SK-N-SH (cell line): Measurements from ENCODE around the gene EFTUD2. TPM values are rescaled to one million over a fixed set of nuclear protein-coding genes. Genes with fewer than 3 reads are reported as not detected.

Experiments used
- CTCF ChIA-PET: fragments of 300-600, 350-600 bp; formaldehyde crosslinking; extraction: SDS; loops from one replicate; lab custom pipeline; 2021; lab: Yijun Ruan, JAX
- POLR2A ChIA-PET: fragments of 350-600 bp; sonication (Branson Sonifier 250); formaldehyde crosslinking; extraction: SDS; loops from one replicate; lab custom pipeline; 2020; ENCODE audit warnings: antibody characterized with exemption, inconsistent platforms; lab: Yijun Ruan, JAX
- DNase-seq: peaks from one replicate; pipeline ENCODE4 v3.0.0; 2012
- H2AFZ ChIP-seq: fragments of 200-600 bp; sonication (generic); 2 replicates; pipeline ENCODE4 v1.8.1; 2016; ENCODE audit warnings: antibody characterized with exemption, mild to moderate bottlenecking, low read depth
- H3F3A ChIP-seq: fragments of 200-600 bp; sonication (generic); replicated peaks from 2 replicates; pipeline ENCODE3; 2016; ENCODE audit warnings: antibody characterized with exemption, mild to moderate bottlenecking; ENCODE audit not compliant: insufficient read depth
- H3K27ac ChIP-seq, 2 experiments: fragments of 200-500 bp in 1 of 2; fragments of 200-600 bp in 1 of 2; sonication (Bioruptor generic) in 1 of 2; sonication (generic), shearing (Covaris generic) in 1 of 2; 2 replicates each; pipeline versions ENCODE4 v1.5.1 to v1.6.1; 2014 to 2016; ENCODE audit warnings: low read depth in 2 of 2, inconsistent platforms in 1 of 2, low read length in 1 of 2, mild to moderate bottlenecking in 1 of 2, mixed read lengths in 1 of 2
- H3K27me3 ChIP-seq: fragments of 200-600 bp; sonication (generic), shearing (Covaris generic); 2 replicates; pipeline ENCODE4 v1.6.1; 2016; ENCODE audit warnings: mixed run types; ENCODE audit not compliant: insufficient read depth
- H3K36me3 ChIP-seq, 2 experiments: fragments of 200-500 bp in 1 of 2; fragments of 200-600 bp in 1 of 2; sonication (Bioruptor generic) in 1 of 2; sonication (generic) in 1 of 2; replicated peaks in 1 of 2; 2 replicates each; pipeline versions ENCODE3 to v1.5.1; 2014 to 2016; ENCODE audit warnings: low read length in 1 of 2, mild to moderate bottlenecking in 1 of 2; ENCODE audit not compliant: insufficient read depth in 2 of 2, control insufficient read depth in 1 of 2
- H3K4me1 ChIP-seq, 2 experiments: fragments of 200-500 bp in 1 of 2; fragments of 200-600 bp in 1 of 2; sonication (Bioruptor generic) in 1 of 2; sonication (generic), shearing (Covaris generic) in 1 of 2; 2 replicates each; pipeline versions ENCODE4 v1.5.1 to v1.6.1; 2014 to 2016; ENCODE audit warnings: low read depth in 1 of 2, low read length in 1 of 2, mixed run types in 1 of 2; ENCODE audit not compliant: insufficient read depth in 2 of 2, control insufficient read depth in 1 of 2
- H3K4me2 ChIP-seq: fragments of 200-600 bp; sonication (generic), shearing (Covaris generic); 2 replicates; pipeline ENCODE4 v1.6.1; 2017; ENCODE audit warnings: mixed run types
- H3K4me3 ChIP-seq, 2 experiments: fragments of 200-500 bp in 1 of 2; fragments of 200-600 bp in 1 of 2; sonication (Bioruptor generic) in 1 of 2; sonication (generic), shearing (Covaris generic) in 1 of 2; 2 replicates each; pipeline versions ENCODE4 v1.5.1 to v1.8.1; 2014 to 2016; ENCODE audit warnings: low read depth in 2 of 2, inconsistent platforms in 1 of 2, low read length in 1 of 2, mild to moderate bottlenecking in 1 of 2, mixed read lengths in 1 of 2, moderate library complexity in 1 of 2
- H3K79me2 ChIP-seq: fragments of 200-600 bp; sonication (generic); 2 replicates; pipeline ENCODE4 v1.8.1; 2017; ENCODE audit warnings: mild to moderate bottlenecking; ENCODE audit not compliant: insufficient read depth
- H3K9ac ChIP-seq: fragments of 200-600 bp; sonication (generic); 2 replicates; pipeline ENCODE4 v1.6.1; 2017; ENCODE audit warnings: mixed run types
- H3K9me2 ChIP-seq: fragments of 200-600 bp; sonication (generic); 2 replicates; pipeline ENCODE4 v1.6.1; 2017; ENCODE audit warnings: mixed run types
- H3K9me3 ChIP-seq: fragments of 200-600 bp; sonication (generic); 2 replicates; pipeline ENCODE4 v1.6.1; 2017; ENCODE audit warnings: mixed run types, mild to moderate bottlenecking, moderate library complexity
- H4K20me1 ChIP-seq: fragments of 200-600 bp; sonication (generic); 2 replicates; pipeline ENCODE4 v1.6.1; 2017; ENCODE audit warnings: mild to moderate bottlenecking, mixed run types; ENCODE audit not compliant: insufficient read depth
- ELF1 ChIP-seq: IDR thresholded peaks from 2 replicates; pipeline ENCODE4 v1.4.0; 2012
- NFIC ChIP-seq: IDR thresholded peaks from 2 replicates; pipeline ENCODE4 v1.4.0; 2012; ENCODE audit warnings: borderline replicate concordance
- NRF1 ChIP-seq: IDR thresholded peaks from 2 replicates; pipeline ENCODE4 v1.6.1; 2012; ENCODE audit warnings: low read depth, mild to moderate bottlenecking, low read length
- RAD21 ChIP-seq: IDR thresholded peaks from 2 replicates; pipeline ENCODE4 v1.6.1; 2012; ENCODE audit warnings: mild to moderate bottlenecking, low read length
- RFX5 ChIP-seq: IDR thresholded peaks from 2 replicates; pipeline ENCODE4 v1.6.1; 2012; ENCODE audit warnings: mild to moderate bottlenecking, improper control_type of control experiment, low read length
- TAF1 ChIP-seq: IDR thresholded peaks from 2 replicates; pipeline ENCODE4 v1.6.1; 2012; ENCODE audit warnings: low read depth, mild to moderate bottlenecking, low read length, moderate library complexity, borderline replicate concordance
- TCF12 ChIP-seq: IDR thresholded peaks from 2 replicates; pipeline ENCODE4 v1.4.0; 2012
- WGBS: methylation state at CpG from one replicate; pipeline ENCODE4 v1.1.6; 2017; ENCODE audit warnings: low lambda C conversion rate; 5-methylcytosine and 5-hydroxymethylcytosine counted together
- polyA plus RNA-seq, 3 experiments: library from polyadenylated mRNA; depleted of rRNA; stranded (reverse); fragments of >200 nt; gene quantifications; 2 replicates each; pipeline ENCODE4 v1.2.3, GENCODE V29; 2012
- TF ChIP-seq, protein P1 (sequence below): fragments of 150-350 bp; IDR thresholded peaks from 2 replicates; pipeline ENCODE4 v1.6.1; 2016; ENCODE audit warnings: mild to moderate bottlenecking, low read depth, low read length
- TF ChIP-seq, protein P2 (sequence below): IDR thresholded peaks from 2 replicates; pipeline ENCODE4; 2012
- TF ChIP-seq, protein P3 (sequence below): IDR thresholded peaks from 2 replicates; pipeline ENCODE4 v1.4.0; 2012; ENCODE audit warnings: low read depth, borderline replicate concordance
- TF ChIP-seq, protein P4 (sequence below): IDR thresholded peaks from 2 replicates; pipeline ENCODE4 v1.4.0; 2012; ENCODE audit warnings: low read depth
- TF ChIP-seq, protein P5 (sequence below): IDR thresholded peaks from 2 replicates; pipeline ENCODE4 v1.4.0; 2012; ENCODE audit warnings: low read depth, borderline replicate concordance

The EFTUD2 gene
- polyA plus RNA-seq, 1 of the 3 experiments (the other 2 are of a cell fraction): 82.9 TPM

DNA sequence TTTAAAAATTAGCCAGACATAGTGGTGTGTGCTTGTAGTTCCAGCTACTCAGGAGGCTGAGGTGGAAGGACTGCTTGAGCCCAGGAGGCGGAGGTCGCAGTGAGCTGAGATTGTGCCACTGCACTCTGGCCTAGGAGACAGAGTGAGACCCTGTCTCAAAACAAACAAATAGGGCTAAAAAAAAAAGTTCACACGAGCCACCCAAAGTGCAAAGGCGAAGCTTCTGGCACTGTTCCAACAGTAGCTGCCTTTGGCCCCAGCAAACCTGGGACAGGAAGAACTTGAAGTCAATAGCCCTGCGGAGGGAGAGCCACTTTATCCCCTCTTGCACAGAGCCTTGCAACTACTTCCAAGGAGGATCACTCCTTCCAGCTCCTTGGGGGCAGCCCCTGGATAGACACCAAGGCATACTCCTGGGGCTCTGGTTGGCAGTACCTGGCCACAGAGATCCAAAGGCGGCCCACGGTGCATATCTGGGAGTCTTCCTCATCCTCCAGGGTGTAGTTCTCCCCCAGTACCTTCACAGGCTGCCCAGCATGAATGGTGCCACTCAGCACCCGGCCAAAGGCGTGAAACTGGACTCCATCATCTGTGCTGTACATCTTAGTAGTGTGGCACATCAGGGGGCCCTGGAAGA, 36.8 kb downstream of the EFTUD2 start:
- CTCF ChIA-PET: interaction anchor here (0.9 to 11.1 kb wide), 3 partner anchors 11 to 83 kb away, joined by 3 to 420 read pairs (median 117); no protein-coding TSS in a partner anchor
- no peaks in the 10 kb centered on the region for H3K9me2 ChIP-seq
- H3K36me3 ChIP-seq: peaks cover 52 to 81% of the 10 kb centered on the region in 2 experiments
- no peaks in the 10 kb centered on the region for H3K4me1 ChIP-seq
- POLR2A ChIA-PET: interaction anchor here (0.6 kb wide), 1 partner anchor 35 kb away, joined by 3 read pairs; no protein-coding TSS in a partner anchor
- 95% methylated on average over 9 of the region's 9 CpGs for WGBS
- H3F3A ChIP-seq: peaks cover 17% of the 10 kb centered on the region
- TF ChIP-seq TCF12 (no peak), NFIC (0 out of 2 replicates have a peak, but pooled peaks have one; percentile 11), NRF1 (no peak), RFX5 (no peak)
- TF ChIP-seq, protein P1, sequence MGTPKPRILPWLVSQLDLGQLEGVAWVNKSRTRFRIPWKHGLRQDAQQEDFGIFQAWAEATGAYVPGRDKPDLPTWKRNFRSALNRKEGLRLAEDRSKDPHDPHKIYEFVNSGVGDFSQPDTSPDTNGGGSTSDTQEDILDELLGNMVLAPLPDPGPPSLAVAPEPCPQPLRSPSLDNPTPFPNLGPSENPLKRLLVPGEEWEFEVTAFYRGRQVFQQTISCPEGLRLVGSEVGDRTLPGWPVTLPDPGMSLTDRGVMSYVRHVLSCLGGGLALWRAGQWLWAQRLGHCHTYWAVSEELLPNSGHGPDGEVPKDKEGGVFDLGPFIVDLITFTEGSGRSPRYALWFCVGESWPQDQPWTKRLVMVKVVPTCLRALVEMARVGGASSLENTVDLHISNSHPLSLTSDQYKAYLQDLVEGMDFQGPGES: no peak
- TF ChIP-seq, protein P2, sequence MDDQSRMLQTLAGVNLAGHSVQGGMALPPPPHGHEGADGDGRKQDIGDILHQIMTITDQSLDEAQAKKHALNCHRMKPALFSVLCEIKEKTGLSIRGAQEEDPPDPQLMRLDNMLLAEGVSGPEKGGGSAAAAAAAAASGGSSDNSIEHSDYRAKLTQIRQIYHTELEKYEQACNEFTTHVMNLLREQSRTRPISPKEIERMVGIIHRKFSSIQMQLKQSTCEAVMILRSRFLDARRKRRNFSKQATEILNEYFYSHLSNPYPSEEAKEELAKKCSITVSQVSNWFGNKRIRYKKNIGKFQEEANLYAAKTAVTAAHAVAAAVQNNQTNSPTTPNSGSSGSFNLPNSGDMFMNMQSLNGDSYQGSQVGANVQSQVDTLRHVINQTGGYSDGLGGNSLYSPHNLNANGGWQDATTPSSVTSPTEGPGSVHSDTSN: no peak
- TF ChIP-seq, protein P3, sequence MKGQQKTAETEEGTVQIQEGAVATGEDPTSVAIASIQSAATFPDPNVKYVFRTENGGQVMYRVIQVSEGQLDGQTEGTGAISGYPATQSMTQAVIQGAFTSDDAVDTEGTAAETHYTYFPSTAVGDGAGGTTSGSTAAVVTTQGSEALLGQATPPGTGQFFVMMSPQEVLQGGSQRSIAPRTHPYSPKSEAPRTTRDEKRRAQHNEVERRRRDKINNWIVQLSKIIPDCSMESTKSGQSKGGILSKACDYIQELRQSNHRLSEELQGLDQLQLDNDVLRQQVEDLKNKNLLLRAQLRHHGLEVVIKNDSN: no peak
- TF ChIP-seq, protein P4, sequence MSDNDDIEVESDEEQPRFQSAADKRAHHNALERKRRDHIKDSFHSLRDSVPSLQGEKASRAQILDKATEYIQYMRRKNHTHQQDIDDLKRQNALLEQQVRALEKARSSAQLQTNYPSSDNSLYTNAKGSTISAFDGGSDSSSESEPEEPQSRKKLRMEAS: no peak
- H3K9ac ChIP-seq: no peak overlapping the region
- H3K79me2 ChIP-seq: no peaks in the 10 kb centered on the region
- H3K27ac ChIP-seq: no peak overlapping the region
- H2AFZ ChIP-seq: no peak overlapping the region
- no peaks in the 10 kb centered on the region for H4K20me1 ChIP-seq
- H3K4me3 ChIP-seq: no peak overlapping the region
- H3K27me3 ChIP-seq: 0 out of 2 replicates have a peak, but pooled peaks cover 3% of the 10 kb centered on the region
- H3K4me2 ChIP-seq: no peak overlapping the region
- no peaks in the 10 kb centered on the region for H3K9me3 ChIP-seq
- DNase-seq: no peak

DNA sequence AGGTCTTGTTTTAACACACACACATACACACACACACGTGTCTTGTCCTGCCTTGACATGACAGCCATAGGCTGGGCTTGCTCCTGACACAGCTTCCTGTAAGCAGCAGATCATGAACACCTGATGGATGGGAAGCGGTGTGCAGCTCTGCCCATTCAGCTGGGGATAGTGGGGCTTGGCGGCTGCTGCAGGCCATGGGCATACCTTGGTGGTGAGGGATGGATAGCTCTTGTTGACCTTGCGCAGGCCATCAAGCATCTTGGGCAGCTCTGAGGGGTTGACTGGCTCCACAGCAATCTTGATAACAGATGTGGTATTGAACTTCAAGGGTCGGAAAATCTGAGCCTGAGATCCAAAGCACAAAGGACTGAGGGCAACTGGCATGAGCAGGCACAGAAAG, 39.5 kb downstream of the EFTUD2 start:
- Histone ChIP-seq H3K9ac (no peak overlapping the region), H3K79me2 (no peaks in the 10 kb centered on the region), H3K36me3 (peaks cover 64 to 86% of the 10 kb centered on the region in 2 experiments), H4K20me1 (no peaks in the 10 kb centered on the region), H3K27me3 (0 out of 2 replicates have a peak, but pooled peaks cover 3% of the 10 kb centered on the region), H3K9me3 (no peaks in the 10 kb centered on the region), H3K4me2 (no peak overlapping the region), H2AFZ (no peak overlapping the region), H3K4me3 (no peak overlapping the region), H3K9me2 (no peaks in the 10 kb centered on the region), H3K27ac (no peak overlapping the region), H3K4me1 (no peaks in the 10 kb centered on the region), H3F3A (no peaks in the 10 kb centered on the region)
- ChIA-PET POLR2A (no interaction called here), CTCF (interaction anchor here (0.8 to 17.4 kb wide), 9 partner anchors 9 to 239 kb away, joined by 3 to 202 read pairs (median 3); no protein-coding TSS in a partner anchor)
- 92% methylated on average over 5 of the region's 5 CpGs for WGBS
- TF ChIP-seq RAD21 (no peak), ELF1 (no peak), RFX5 (no peak), TAF1 (no peak)
- TF ChIP-seq, protein P5, sequence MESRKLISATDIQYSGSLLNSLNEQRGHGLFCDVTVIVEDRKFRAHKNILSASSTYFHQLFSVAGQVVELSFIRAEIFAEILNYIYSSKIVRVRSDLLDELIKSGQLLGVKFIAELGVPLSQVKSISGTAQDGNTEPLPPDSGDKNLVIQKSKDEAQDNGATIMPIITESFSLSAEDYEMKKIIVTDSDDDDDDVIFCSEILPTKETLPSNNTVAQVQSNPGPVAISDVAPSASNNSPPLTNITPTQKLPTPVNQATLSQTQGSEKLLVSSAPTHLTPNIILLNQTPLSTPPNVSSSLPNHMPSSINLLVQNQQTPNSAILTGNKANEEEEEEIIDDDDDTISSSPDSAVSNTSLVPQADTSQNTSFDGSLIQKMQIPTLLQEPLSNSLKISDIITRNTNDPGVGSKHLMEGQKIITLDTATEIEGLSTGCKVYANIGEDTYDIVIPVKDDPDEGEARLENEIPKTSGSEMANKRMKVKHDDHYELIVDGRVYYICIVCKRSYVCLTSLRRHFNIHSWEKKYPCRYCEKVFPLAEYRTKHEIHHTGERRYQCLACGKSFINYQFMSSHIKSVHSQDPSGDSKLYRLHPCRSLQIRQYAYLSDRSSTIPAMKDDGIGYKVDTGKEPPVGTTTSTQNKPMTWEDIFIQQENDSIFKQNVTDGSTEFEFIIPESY: no peak
- no peak for DNase-seq
